Keratinocyte (primary cell): ENCODE measurements around the gene CDC34.

Experiments used
- EZH2 ChIP-seq: IDR thresholded peaks from one replicate; pipeline ENCODE4 v1.6.1; 2012; ENCODE audit warnings: inconsistent platforms, mild to moderate bottlenecking, low read length, moderate library complexity
- TF ChIP-seq, protein P1 (sequence below), 3 experiments: IDR thresholded peaks in 1 of 3; conservative IDR thresholded peaks in 1 of 3; optimal IDR thresholded peaks in 1 of 3; 2 replicates in 2 of 3; 3 replicates in 1 of 3; pipeline versions ENCODE3 to v1.5.1; 2011; ENCODE audit warnings: low read length in 3 of 3, mild to moderate bottlenecking in 3 of 3, moderate library complexity in 2 of 3, control low read depth in 1 of 3, inconsistent platforms in 1 of 3; ENCODE audit not compliant: insufficient read depth in 2 of 3; ENCODE audit errors: extremely low read depth in 1 of 3

DNA sequence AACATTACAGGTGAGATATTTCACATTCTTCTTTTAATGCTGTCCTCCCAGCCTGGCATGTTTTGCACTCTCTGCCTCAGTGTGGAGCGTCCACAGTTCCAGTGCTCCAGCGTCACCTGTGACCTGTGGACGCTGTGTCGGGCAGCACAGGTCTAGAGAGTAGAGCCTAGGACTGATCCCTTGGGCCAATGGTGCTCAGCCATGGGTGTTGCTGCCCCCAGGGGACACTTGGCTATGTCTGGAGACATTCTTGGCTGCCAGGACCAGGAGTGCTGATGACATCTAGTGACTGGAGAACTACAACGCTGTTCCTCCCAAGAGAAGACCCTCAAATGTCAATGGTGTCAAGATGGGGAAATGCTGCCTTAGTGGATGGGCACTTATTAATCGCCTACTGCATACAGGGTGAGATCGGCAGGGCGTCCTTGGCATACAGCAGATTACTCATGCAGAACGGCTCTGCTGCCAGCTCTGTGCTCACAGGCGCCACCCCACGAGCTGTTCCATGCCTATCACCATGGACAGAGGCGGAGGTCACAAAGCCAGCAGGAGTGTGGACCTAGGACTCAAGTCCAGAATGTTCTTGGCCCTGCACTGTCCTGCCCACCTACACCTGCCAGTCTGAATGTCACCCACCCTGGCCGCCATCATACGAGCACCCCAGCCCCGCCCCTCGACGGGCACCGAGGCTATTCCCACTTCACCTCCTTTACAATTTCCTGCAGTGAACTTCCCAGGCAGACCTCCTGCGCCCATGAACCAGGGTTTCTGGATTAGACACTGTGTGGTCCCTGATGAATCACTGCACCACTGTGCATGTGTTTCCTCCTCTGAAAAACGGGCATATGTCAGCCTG, 49.1 kb upstream of the CDC34 start:
- TF ChIP-seq, protein P1, sequence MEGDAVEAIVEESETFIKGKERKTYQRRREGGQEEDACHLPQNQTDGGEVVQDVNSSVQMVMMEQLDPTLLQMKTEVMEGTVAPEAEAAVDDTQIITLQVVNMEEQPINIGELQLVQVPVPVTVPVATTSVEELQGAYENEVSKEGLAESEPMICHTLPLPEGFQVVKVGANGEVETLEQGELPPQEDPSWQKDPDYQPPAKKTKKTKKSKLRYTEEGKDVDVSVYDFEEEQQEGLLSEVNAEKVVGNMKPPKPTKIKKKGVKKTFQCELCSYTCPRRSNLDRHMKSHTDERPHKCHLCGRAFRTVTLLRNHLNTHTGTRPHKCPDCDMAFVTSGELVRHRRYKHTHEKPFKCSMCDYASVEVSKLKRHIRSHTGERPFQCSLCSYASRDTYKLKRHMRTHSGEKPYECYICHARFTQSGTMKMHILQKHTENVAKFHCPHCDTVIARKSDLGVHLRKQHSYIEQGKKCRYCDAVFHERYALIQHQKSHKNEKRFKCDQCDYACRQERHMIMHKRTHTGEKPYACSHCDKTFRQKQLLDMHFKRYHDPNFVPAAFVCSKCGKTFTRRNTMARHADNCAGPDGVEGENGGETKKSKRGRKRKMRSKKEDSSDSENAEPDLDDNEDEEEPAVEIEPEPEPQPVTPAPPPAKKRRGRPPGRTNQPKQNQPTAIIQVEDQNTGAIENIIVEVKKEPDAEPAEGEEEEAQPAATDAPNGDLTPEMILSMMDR (optimal IDR thresholded peaks at IDR 0.05 in 1 of 3, IDR thresholded peaks at IDR 0.05 in 1 of 3, conservative IDR thresholded peaks at IDR 0.05 in 1 of 3; ENCODE audit: extremely low read depth in 1 of 3, insufficient read depth in 2 of 3, low read length in 3 of 3) = peak in 2 of 3 experiments; percentile 46 to 50
- TF ChIP-seq EZH2 = no peak
